Heart right ventricle (tissue), 16 donors: ENCODE results near the gene CNNM2. TPM values are rescaled to one million over a fixed set of nuclear protein-coding genes. Genes with fewer than 3 reads are reported as not detected.
"Not testable (repeated sequence)": the region's sequence is repeated elsewhere in the genome, so short reads cannot be mapped to it uniquely, and the experiment has no call there.

Source experiments
- ATAC-seq, 8 donors: fragments of 200-7000 bp; cut with Tn5 transposase; one replicate each; pipeline ENCODE4 v1.9.1; 2020; ENCODE audit warnings: mild to moderate bottlenecking in 8 of 8, moderate library complexity in 8 of 8, moderate number of reproducible peaks in 1 of 8
- DNase-seq, 2 donors: peaks; one replicate each; pipeline ENCODE4 v3.0.0-alpha.2; 2020
- H3K27ac ChIP-seq, 10 donors: fragments of 200-600 bp; sonication (generic) in 2 of 10; one replicate each; pipeline versions ENCODE4 v1.5.0 to v1.8.0; 2020 to 2022; ENCODE audit warnings: mild to moderate bottlenecking in 3 of 10
- H3K27me3 ChIP-seq, 7 donors: fragments of 200-600 bp; one replicate each; pipeline ENCODE4 v1.8.0; 2021 to 2022; ENCODE audit warnings: mild to moderate bottlenecking in 2 of 7
- H3K36me3 ChIP-seq, 9 donors: fragments of 200-600 bp; sonication (generic) in 1 of 9; one replicate each; pipeline versions ENCODE4 v1.5.0 to v1.8.0; 2020 to 2022; ENCODE audit warnings: mild to moderate bottlenecking in 2 of 9
- H3K4me1 ChIP-seq, 9 donors: fragments of 200-600 bp; sonication (generic) in 1 of 9; one replicate each; pipeline versions ENCODE4 v1.5.0 to v1.8.0; 2020 to 2022; ENCODE audit warnings: mild to moderate bottlenecking in 4 of 9
- H3K4me3 ChIP-seq, 10 donors: fragments of 200-600 bp; sonication (generic) in 2 of 10; one replicate each; pipeline versions ENCODE4 v1.5.0 to v1.8.0; 2020 to 2022; ENCODE audit warnings: mild to moderate bottlenecking in 7 of 10, moderate library complexity in 2 of 10
- H3K9me3 ChIP-seq, 11 donors: fragments of 200-600 bp in 10 of 11; sonication (generic) in 2 of 11; one replicate each; pipeline versions ENCODE4 v1.5.0 to v1.8.0; 2013 to 2022; ENCODE audit warnings: mild to moderate bottlenecking in 2 of 11, control low read depth in 1 of 11, moderate library complexity in 1 of 11
- WGBS, 2 donors: extraction: QIAGEN DNeasy Blood & Tissue Kit; methylation state at CpG; one replicate each; pipeline ENCODE4 v1.1.7; 2013; ENCODE audit warnings: inconsistent platforms in 1 of 2; 5-methylcytosine and 5-hydroxymethylcytosine counted together
- intact Hi-C, 10 donors: fragments of 100-400 bp; cut with DNase I; formaldehyde crosslinking; loops; one replicate each; pipeline versions ENCODE4 v1.11.1 to v1.14.2; 2022
- polyA plus RNA-seq, 2 donors: library from polyadenylated mRNA; stranded (reverse); fragments of 200-250 nt; gene quantifications; one replicate each; pipeline ENCODE4 v1.2.3, GENCODE V29; 2013
- total RNA-seq, 10 donors: library from RNA; stranded (reverse); fragmentation: NEBNext Ultra II Directional in 3 of 10; extraction: Animal tissue kit (Norgen Biotek cat#: 25700) in 3 of 10; gene quantifications; one replicate each; pipeline versions ENCODE4 v1.2.1 to v1.2.4, GENCODE V29; 2021 to 2023
- TF ChIP-seq, protein P1 (sequence below), 9 donors: fragments of 200-600 bp; sonication (generic) in 2 of 9; IDR thresholded peaks; one replicate each; pipeline versions ENCODE4 v1.5.0 to v1.8.0; 2021 to 2022; ENCODE audit warnings: antibody characterized with exemption in 9 of 9, mild to moderate bottlenecking in 5 of 9, moderate library complexity in 1 of 9
- donor health status: Arrhythmogenic right ventricular cardiomyopathy.
- donor health status: ischemic (EF 13 %, LVEDD 7.1; RV severe dilation, severe dysfunction).
- donor health status: healthy with polysubstance abuse.
- donor health status: DM: no; HTN: yes; CAD: no.
- donor health status: DM: no; HTN: no; CAD: no.
- donor health status: ischemic (EF 25% LVEDD 6.9; RV normal size, moderate dysfunction).
- donor health status: ischemic (EF 25% LVEDD 5.7; RV mildly dilated, moderate dysfunction).
- donor health status: healthy.
- donor health status: DM: yes; HTN: yes; CAD: no.
- donor health status: Ischemic cardiomyopathy.
- donor health status: ischemic (EF 35%, LVEDD 5.7; RV mildly dilated, moderate dysfunction).
- donor health status: nonischemic (EF 11% LVEDD 7.7; RV severe dilation, severe dysfunction).
- donor health status: DM: yes; HTN: yes; CAD: no.
- donor health status: PGD.
- donor health status: ischemic (EF 29% LVEDD 5.4; RV normal size, mild dysfunction).
- donor health status: nonischemic (EF 23%, LVEDD 6.1; RV moderate dilation, normal function).

Gene CNNM2
- total and polyA plus RNA-seq, 12 donors: 1.3 to 5.3 (median 3.9) TPM

DNA sequence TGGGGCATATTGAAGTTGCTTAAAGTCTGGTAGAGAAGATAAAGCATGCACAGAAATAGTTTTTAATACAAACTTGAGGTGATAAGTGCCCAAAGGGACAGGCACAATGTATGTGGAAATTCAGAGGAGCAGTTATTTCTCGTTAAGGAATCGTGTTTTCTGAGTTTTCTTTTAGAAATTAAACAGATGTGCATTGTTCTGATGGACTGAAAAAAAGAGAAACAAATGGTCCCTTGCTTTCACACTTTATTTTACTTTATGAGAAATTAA, 45.6 kb downstream of the CNNM2 start:
- H3K27me3 ChIP-seq: no peaks in the 10 kb centered on the region
- no peak for DNase-seq
- H3K4me1 ChIP-seq: peaks cover 0 to 12% (median 0%) of the 10 kb centered on the region in 9 donors
- H3K4me3 ChIP-seq: no peak overlapping the region
- TF ChIP-seq, protein P1, sequence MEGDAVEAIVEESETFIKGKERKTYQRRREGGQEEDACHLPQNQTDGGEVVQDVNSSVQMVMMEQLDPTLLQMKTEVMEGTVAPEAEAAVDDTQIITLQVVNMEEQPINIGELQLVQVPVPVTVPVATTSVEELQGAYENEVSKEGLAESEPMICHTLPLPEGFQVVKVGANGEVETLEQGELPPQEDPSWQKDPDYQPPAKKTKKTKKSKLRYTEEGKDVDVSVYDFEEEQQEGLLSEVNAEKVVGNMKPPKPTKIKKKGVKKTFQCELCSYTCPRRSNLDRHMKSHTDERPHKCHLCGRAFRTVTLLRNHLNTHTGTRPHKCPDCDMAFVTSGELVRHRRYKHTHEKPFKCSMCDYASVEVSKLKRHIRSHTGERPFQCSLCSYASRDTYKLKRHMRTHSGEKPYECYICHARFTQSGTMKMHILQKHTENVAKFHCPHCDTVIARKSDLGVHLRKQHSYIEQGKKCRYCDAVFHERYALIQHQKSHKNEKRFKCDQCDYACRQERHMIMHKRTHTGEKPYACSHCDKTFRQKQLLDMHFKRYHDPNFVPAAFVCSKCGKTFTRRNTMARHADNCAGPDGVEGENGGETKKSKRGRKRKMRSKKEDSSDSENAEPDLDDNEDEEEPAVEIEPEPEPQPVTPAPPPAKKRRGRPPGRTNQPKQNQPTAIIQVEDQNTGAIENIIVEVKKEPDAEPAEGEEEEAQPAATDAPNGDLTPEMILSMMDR (IDR thresholded peaks at IDR 0.05): no peak
- intact Hi-C loops: no loop called here
- no peaks in the 10 kb centered on the region for H3K9me3 ChIP-seq
- no peak overlapping the region for H3K27ac ChIP-seq
- WGBS, 2 donors: 68 to 70% methylated on average over 2 of the region's 2 CpGs
- ATAC-seq: no peak
- no peaks in the 10 kb centered on the region for H3K36me3 ChIP-seq

DNA sequence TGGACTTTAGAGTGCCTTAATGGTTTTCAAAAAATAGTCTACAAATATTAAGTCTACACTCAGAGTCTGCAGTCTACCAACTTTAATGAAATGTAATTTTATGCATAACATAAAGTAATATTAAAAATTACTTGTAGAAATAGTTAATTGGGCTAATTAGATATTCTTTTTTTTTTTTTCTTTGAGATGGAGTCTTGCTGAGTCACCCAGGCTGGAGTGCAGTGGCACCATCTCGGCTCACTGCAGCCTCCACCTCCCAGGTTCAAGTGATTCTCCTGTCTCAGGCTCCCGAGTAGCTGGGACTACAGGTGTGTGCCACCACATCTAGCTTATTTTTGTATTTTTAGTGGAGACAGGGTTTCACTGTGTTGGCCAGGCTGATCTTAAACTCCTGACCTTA, 46.0 kb downstream of the CNNM2 start:
- intact Hi-C loops, ATAC-seq: not testable (repeated sequence)
- 97 to 100% methylated on average over 2 of the region's 2 CpGs for WGBS, 2 donors

GRCh38 chr10:102964713-102965112, 46.6 kb downstream of the CNNM2 start:
- no peak overlapping the region for H3K27ac ChIP-seq
- H3K4me1 ChIP-seq: peaks cover 0 to 12% (median 0%) of the 10 kb centered on the region in 9 donors
- TF ChIP-seq, protein P1 (IDR thresholded peaks at IDR 0.05): no peak
- no peaks in the 10 kb centered on the region for H3K9me3 ChIP-seq
- ATAC-seq (no peak), DNase-seq (no peak)
- 97 to 98% methylated on average over 8 of the region's 8 CpGs for WGBS, 2 donors
- no peak overlapping the region for H3K4me3 ChIP-seq
- H3K36me3 ChIP-seq: no peaks in the 10 kb centered on the region
- intact Hi-C loops: no loop called here
- no peaks in the 10 kb centered on the region for H3K27me3 ChIP-seq

More for the DNA sequence above, 46.0 kb downstream of the CNNM2 start:
- H3K36me3 ChIP-seq, H3K9me3 ChIP-seq, H3K4me3 ChIP-seq, H3K27ac ChIP-seq, DNase-seq, H3K27me3 ChIP-seq: not testable (repeated sequence)
- peaks cover 0 to 12% (median 0%) of the 10 kb centered on the region in 9 donors for H3K4me1 ChIP-seq

- DNase-seq: no peak
- WGBS, 2 donors: 69 to 76% methylated on average over 7 of the region's 7 CpGs
- TF ChIP-seq, protein P1 (IDR thresholded peaks at IDR 0.05): no peak
- Histone ChIP-seq H3K36me3 (no peaks in the 10 kb centered on the region), H3K4me1 (peaks cover 0 to 12% (median 0%) of the 10 kb centered on the region in 9 donors), H3K27me3 (no peaks in the 10 kb centered on the region), H3K9me3 (no peaks in the 10 kb centered on the region), H3K4me3 (no peak overlapping the region), H3K27ac (no peak overlapping the region)
- ATAC-seq: no peak
- intact Hi-C loops: no loop called here
Observed at GRCh38 chr10:102965311-102965851, 47.3 kb downstream of the CNNM2 start.

- ATAC-seq (no peak), DNase-seq (no peak)
- H3K9me3 ChIP-seq: no peaks in the 10 kb centered on the region
- TF ChIP-seq, protein P1 (IDR thresholded peaks at IDR 0.05): no peak
- intact Hi-C loops: no loop called here
- H3K4me1 ChIP-seq: peaks cover 0 to 12% (median 0%) of the 10 kb centered on the region in 9 donors
- no peak overlapping the region for H3K4me3 ChIP-seq
- H3K27me3 ChIP-seq: no peaks in the 10 kb centered on the region
- no peaks in the 10 kb centered on the region for H3K36me3 ChIP-seq
- H3K27ac ChIP-seq: no peak overlapping the region
Observed at GRCh38 chr10:102967123-102967522, 49.0 kb downstream of the CNNM2 start.
